ENCODE results near the gene UMODL1.

The UMODL1 gene

DNA sequence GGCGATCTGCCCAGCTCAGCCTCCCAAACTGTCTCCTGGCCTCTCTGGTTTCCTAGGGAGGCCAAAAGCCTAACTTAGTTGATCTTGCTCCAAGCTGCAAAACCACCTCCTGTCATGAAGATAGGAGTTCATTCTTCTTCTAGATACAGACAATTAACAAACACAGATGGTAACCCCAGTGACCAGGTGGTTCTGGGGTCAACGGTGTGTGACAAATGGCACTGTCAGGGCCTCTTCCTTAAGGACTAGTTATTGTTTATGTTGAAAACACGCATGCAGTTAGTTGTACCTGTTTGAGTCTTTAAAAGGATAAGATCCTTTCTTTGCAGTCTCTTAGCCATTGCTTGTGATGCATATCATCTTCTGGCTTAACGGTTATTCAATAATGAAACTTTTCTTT, 4.6 kb upstream of the UMODL1 start:
- no peak overlapping the region for H3K4me3 ChIP-seq (ENCODE audit: low read depth, low read length)
- TF ChIP-seq, protein P1, sequence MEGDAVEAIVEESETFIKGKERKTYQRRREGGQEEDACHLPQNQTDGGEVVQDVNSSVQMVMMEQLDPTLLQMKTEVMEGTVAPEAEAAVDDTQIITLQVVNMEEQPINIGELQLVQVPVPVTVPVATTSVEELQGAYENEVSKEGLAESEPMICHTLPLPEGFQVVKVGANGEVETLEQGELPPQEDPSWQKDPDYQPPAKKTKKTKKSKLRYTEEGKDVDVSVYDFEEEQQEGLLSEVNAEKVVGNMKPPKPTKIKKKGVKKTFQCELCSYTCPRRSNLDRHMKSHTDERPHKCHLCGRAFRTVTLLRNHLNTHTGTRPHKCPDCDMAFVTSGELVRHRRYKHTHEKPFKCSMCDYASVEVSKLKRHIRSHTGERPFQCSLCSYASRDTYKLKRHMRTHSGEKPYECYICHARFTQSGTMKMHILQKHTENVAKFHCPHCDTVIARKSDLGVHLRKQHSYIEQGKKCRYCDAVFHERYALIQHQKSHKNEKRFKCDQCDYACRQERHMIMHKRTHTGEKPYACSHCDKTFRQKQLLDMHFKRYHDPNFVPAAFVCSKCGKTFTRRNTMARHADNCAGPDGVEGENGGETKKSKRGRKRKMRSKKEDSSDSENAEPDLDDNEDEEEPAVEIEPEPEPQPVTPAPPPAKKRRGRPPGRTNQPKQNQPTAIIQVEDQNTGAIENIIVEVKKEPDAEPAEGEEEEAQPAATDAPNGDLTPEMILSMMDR (IDR thresholded peaks at IDR 0.05; ENCODE audit: low read depth, low read length): no peak

- TF ChIP-seq, protein P1 (IDR thresholded peaks at IDR 0.05; ENCODE audit: low read depth, low read length): no peak
- H3K4me3 ChIP-seq (ENCODE audit: low read depth, low read length): no peak overlapping the region
These were observed 3.4 kb upstream of the UMODL1 start for GRCh38 chr21:42067531-42068255.

GRCh38 chr21:42068256-42068545, 2.9 kb upstream of the UMODL1 start:
- TF ChIP-seq, protein P1 (IDR thresholded peaks at IDR 0.05; ENCODE audit: low read depth, low read length): no peak
- no peak overlapping the region for H3K4me3 ChIP-seq (ENCODE audit: low read depth, low read length)

GRCh38 chr21:42068592-42068991, 2.5 kb upstream of the UMODL1 start:
- TF ChIP-seq, protein P1 (IDR thresholded peaks at IDR 0.05; ENCODE audit: low read depth, low read length): no peak
- no peak overlapping the region for H3K4me3 ChIP-seq (ENCODE audit: low read depth, low read length)

- TF ChIP-seq, protein P1 (IDR thresholded peaks at IDR 0.05; ENCODE audit: low read depth, low read length): no peak
- H3K4me3 ChIP-seq (ENCODE audit: low read depth, low read length): no peak overlapping the region
These were observed 1.8 kb upstream of the UMODL1 start for GRCh38 chr21:42069327-42069726.

GRCh38 chr21:42069843-42070242, 1.3 kb upstream of the UMODL1 start:
- TF ChIP-seq, protein P1 (IDR thresholded peaks at IDR 0.05; ENCODE audit: low read depth, low read length): no peak
- H3K4me3 ChIP-seq (ENCODE audit: low read depth, low read length): no peak overlapping the region

DNA sequence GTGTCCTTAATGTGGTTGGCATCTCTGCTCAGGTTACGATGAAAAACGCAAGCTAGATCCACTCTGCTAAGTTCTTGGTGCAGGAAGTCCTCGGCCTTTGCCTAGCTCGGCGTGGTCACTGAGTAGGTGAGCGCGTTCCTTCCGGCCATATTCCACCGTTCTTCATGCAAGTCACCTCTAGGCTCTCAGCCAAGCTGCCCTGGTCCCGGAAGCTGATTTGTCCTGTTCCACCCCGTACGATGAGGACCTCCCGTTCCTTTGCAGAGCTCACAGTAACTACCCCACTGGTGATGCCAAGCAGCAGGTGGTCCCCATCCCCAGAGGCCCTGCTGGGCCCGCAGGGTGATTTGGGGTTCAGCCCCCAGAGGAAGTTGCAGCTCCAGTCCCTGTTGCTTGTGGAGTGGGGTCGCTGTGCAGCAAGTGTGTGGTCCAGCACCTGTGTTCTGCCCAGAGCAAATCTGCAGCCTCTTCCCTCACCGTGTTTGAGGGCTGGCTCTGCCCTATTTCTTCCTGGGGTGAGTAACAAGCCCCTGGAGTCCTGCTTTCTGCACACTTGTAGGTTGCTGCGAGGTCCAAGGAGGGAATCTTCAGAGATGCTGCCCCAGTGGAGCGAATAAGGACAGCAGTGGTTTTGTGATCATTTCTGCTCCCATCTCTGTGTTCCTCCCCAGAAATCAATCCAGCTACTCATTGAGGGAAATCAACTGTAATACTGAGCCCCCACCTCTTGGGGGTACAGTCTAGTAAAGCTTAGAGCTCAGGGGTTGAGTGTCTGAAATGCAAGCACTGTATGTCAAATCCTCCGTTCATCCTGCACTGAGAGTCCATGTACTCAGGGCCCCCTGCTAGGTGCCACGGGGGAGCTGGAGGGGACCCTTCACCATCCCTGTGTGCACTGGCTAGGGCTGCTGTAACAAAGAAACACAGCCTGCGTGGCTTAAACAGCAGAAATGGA, 2.3 kb downstream of the UMODL1 start:
- TF ChIP-seq, protein P1 (IDR thresholded peaks at IDR 0.05; ENCODE audit: low read depth, low read length): no peak
- H3K4me3 ChIP-seq (ENCODE audit: low read depth, low read length): no peak overlapping the region
